ENCODE data around the gene DNAJC6.

DNA sequence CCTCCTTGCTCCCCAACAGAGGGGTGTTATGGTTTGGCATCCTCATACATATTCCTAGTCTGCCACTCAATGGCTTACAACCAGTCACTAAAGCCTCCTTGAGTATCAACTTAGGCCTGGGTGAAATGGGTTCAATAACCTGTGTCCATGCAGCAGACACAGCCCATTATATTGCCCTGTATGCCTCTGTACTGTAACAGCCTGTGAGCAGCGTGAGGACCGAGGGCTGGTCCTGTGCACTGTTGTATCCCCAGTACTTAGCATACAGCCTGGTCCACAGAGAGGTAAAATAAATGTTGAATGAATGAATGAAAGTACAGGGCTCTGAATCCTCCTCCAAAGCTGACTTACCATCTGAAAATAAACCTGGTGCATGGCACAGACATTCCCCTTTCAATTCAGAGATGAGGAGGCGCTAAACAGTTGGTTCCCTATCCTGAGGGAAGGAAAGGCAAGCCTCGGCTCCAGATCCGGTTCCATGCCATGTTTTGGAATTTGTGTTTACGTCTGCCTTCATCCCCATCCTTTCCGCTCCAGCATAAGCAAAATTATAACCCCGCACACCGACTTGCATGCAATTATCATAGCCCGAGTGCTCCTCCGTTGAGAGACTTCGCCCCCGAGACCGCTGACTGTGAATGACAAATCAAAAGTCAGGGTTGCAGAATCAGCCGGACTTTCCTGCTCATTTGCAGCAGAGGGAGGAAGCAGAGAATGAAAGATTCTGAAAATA is 45.0 kb upstream of the DNAJC6 start:
- TF ChIP-seq, protein P1, sequence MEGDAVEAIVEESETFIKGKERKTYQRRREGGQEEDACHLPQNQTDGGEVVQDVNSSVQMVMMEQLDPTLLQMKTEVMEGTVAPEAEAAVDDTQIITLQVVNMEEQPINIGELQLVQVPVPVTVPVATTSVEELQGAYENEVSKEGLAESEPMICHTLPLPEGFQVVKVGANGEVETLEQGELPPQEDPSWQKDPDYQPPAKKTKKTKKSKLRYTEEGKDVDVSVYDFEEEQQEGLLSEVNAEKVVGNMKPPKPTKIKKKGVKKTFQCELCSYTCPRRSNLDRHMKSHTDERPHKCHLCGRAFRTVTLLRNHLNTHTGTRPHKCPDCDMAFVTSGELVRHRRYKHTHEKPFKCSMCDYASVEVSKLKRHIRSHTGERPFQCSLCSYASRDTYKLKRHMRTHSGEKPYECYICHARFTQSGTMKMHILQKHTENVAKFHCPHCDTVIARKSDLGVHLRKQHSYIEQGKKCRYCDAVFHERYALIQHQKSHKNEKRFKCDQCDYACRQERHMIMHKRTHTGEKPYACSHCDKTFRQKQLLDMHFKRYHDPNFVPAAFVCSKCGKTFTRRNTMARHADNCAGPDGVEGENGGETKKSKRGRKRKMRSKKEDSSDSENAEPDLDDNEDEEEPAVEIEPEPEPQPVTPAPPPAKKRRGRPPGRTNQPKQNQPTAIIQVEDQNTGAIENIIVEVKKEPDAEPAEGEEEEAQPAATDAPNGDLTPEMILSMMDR (IDR thresholded peaks at IDR 0.05) = no peak
- TF ChIP-seq POLR2A (IDR thresholded peaks at IDR 0.05) = no peak

Data from esophagus squamous epithelium (tissue), 4 donors.